IMR-90 (cell line): ENCODE measurements around the gene DUS1L. TPM values are rescaled to one million over a fixed set of nuclear protein-coding genes. Genes with fewer than 3 reads are reported as not detected.

Experiments used
- ATAC-seq: fragments of 200-7000 bp; cut with Tn5 transposase; 2 replicates; pipeline ENCODE4 v1.9.1; 2020; ENCODE audit warnings: low read depth, mild to moderate bottlenecking, moderate library complexity
- BruUV-seq: library from RNA; stranded (reverse); fragments of 400-500 nt; replicated peaks from 2 replicates; lab custom pipeline; 2021; lab: Mats Ljungman, UMichigan
- CTCF ChIA-PET: fragments of 300-600 bp; formaldehyde crosslinking; extraction: SDS; loops from one replicate; lab custom pipeline; 2021; ENCODE audit warnings: antibody characterized with exemption; lab: Yijun Ruan, JAX
- POLR2A ChIA-PET: fragments of 300-600 bp; sonication (Branson Sonifier 250); formaldehyde crosslinking; loops from one replicate; lab custom pipeline; 2022; ENCODE audit warnings: antibody characterized with exemption; ENCODE audit not compliant: unreplicated experiment; lab: Charles Lee
- DNase-seq: peaks from one replicate; pipeline ENCODE4 v3.0.0; 2013
- H2AFZ ChIP-seq: replicated peaks from 2 replicates; pipeline ENCODE3; 2013; ENCODE audit warnings: low read length, mild to moderate bottlenecking; ENCODE audit not compliant: poor library complexity
- H2AK5ac ChIP-seq: 2 replicates; pipeline ENCODE4 v1.6.1; 2013; ENCODE audit warnings: low read depth, low read length, inconsistent platforms
- H2AK9ac ChIP-seq: replicated peaks from 2 replicates; pipeline ENCODE3; 2013; ENCODE audit warnings: mild to moderate bottlenecking, low read depth, low read length, moderate library complexity; ENCODE audit not compliant: poor library complexity
- H2BK120ac ChIP-seq: 2 replicates; pipeline ENCODE4 v1.6.1; 2013; ENCODE audit warnings: low read depth, low read length, inconsistent platforms
- H2BK15ac ChIP-seq: 3 replicates; pipeline ENCODE4 v1.6.1; 2013; ENCODE audit warnings: low read depth, low read length, inconsistent platforms
- H2BK20ac ChIP-seq: 2 replicates; pipeline ENCODE4 v1.6.1; 2013; ENCODE audit warnings: low read depth, mild to moderate bottlenecking, inconsistent platforms, low read length, moderate library complexity
- H2BK5ac ChIP-seq: 2 replicates; pipeline ENCODE4 v1.6.1; 2013; ENCODE audit warnings: mild to moderate bottlenecking, low read depth, low read length, inconsistent platforms; ENCODE audit not compliant: poor library complexity, severe bottlenecking
- H3K14ac ChIP-seq: replicated peaks from 2 replicates; pipeline ENCODE4 v1.6.1; 2013; ENCODE audit warnings: low read depth, low read length, inconsistent platforms
- H3K18ac ChIP-seq: 2 replicates; pipeline ENCODE4 v1.6.1; 2013; ENCODE audit warnings: low read depth, low read length, control low read depth
- H3K23ac ChIP-seq: 2 replicates; pipeline ENCODE4 v1.6.1; 2013; ENCODE audit warnings: low read depth, low read length, inconsistent platforms
- H3K27ac ChIP-seq: 2 replicates; pipeline ENCODE4 v1.5.1; 2013; ENCODE audit warnings: mild to moderate bottlenecking, control low read depth, low read length; ENCODE audit not compliant: insufficient read depth
- H3K27me3 ChIP-seq: 2 replicates; pipeline ENCODE4 v1.6.1; 2013; ENCODE audit warnings: low read length; ENCODE audit not compliant: control insufficient read depth, insufficient read depth
- H3K36me3 ChIP-seq: 2 replicates; pipeline ENCODE4 v1.6.1; 2013; ENCODE audit warnings: low read length, mixed read lengths; ENCODE audit not compliant: control insufficient read depth, insufficient read depth
- H3K4ac ChIP-seq: 2 replicates; pipeline ENCODE4 v1.6.1; 2013; ENCODE audit warnings: low read depth, low read length, inconsistent platforms
- H3K4me1 ChIP-seq: 2 replicates; pipeline ENCODE4 v1.6.1; 2013; ENCODE audit warnings: low read length, mixed read lengths; ENCODE audit not compliant: control insufficient read depth, insufficient read depth
- H3K4me2 ChIP-seq: 2 replicates; pipeline ENCODE4 v1.6.1; 2013; ENCODE audit warnings: low read depth, mild to moderate bottlenecking, control low read depth, low read length, moderate library complexity
- H3K4me3 ChIP-seq: 2 replicates; pipeline ENCODE4 v1.5.1; 2013; ENCODE audit warnings: low read depth, mild to moderate bottlenecking, control low read depth, low read length, moderate library complexity; ENCODE audit not compliant: insufficient read depth
- H3K56ac ChIP-seq: 2 replicates; pipeline ENCODE4 v1.6.1; 2013; ENCODE audit warnings: low read length, inconsistent platforms; ENCODE audit not compliant: insufficient read depth; ENCODE audit errors: extremely low read depth
- H3K79me1 ChIP-seq, 2 experiments: 2 replicates each; pipeline ENCODE4 v1.6.1; 2013; ENCODE audit warnings: low read length in 2 of 2, inconsistent platforms in 1 of 2, low read depth in 1 of 2
- H3K9ac ChIP-seq: 2 replicates; pipeline ENCODE4 v1.6.1; 2013; ENCODE audit warnings: low read depth, low read length, control low read depth
- H3K9me1 ChIP-seq: 2 replicates; pipeline ENCODE4 v1.6.1; 2013; ENCODE audit warnings: low read length, inconsistent platforms; ENCODE audit not compliant: insufficient read depth
- H3K9me3 ChIP-seq: 2 replicates; pipeline ENCODE4 v1.6.1; 2013; ENCODE audit warnings: low read length; ENCODE audit not compliant: control insufficient read depth, insufficient read depth
- H4K20me1 ChIP-seq: 2 replicates; pipeline ENCODE4 v1.6.1; 2013; ENCODE audit warnings: low read length, inconsistent platforms; ENCODE audit not compliant: insufficient read depth
- H4K5ac ChIP-seq: 2 replicates; pipeline ENCODE4 v1.6.1; 2013; ENCODE audit warnings: mild to moderate bottlenecking, low read depth, low read length, control low read depth
- H4K8ac ChIP-seq, 2 experiments: 2 replicates each; pipeline ENCODE4 v1.6.1; 2013; ENCODE audit warnings: low read depth in 2 of 2, low read length in 2 of 2, control low read depth in 1 of 2, inconsistent platforms in 1 of 2
- H4K91ac ChIP-seq: 2 replicates; pipeline ENCODE4 v1.6.1; 2013; ENCODE audit warnings: low read depth, low read length, inconsistent platforms; ENCODE audit not compliant: insufficient read depth
- CEBPB ChIP-seq: IDR thresholded peaks from 2 replicates; pipeline ENCODE4 v1.6.1; 2012; ENCODE audit warnings: low read depth, low read length, improper control_type of control experiment
- RAD21 ChIP-seq: IDR thresholded peaks from 2 replicates; pipeline ENCODE4 v1.6.1; 2012; ENCODE audit warnings: low read length, improper control_type of control experiment
- SMC3 ChIP-seq: fragments of 150-350 bp; IDR thresholded peaks from 2 replicates; pipeline ENCODE4 v1.6.1; 2016; ENCODE audit warnings: low read depth, mild to moderate bottlenecking, antibody characterized with exemption, low read length, moderate library complexity
- WGBS, 2 experiments: methylation state at CpG; one replicate each; pipeline versions ENCODE4 v1.1.5 to v1.1.7; 2013; ENCODE audit warnings: missing lambda C conversion rate in 2 of 2; ENCODE audit not compliant: insufficient read length in 1 of 2; ENCODE audit errors: extremely low coverage in 2 of 2; 5-methylcytosine and 5-hydroxymethylcytosine counted together
- dilution Hi-C: fragments of 300-500 bp; cut with HindIII; formaldehyde crosslinking; loops from one replicate; pipeline ENCODE4 v1.14.3; 2018; ENCODE audit warnings: low sequenced_read_pairs; ENCODE audit not compliant: unreplicated experiment
- in situ Hi-C: fragments of 300-500 bp; cut with MboI; formaldehyde crosslinking; loops from 3 replicates; pipeline ENCODE4 v1.14.3; 2019; ENCODE audit warnings: low sequenced_read_pairs, inconsistent platforms, mixed read lengths
- intact Hi-C: fragments of 100-400 bp; cut with micrococcal nuclease; formaldehyde crosslinking; loops from 2 replicates; pipeline ENCODE4 v1.10.0; 2022
- polyA plus RNA-seq, 3 experiments: library from polyadenylated mRNA; depleted of rRNA; stranded (reverse); fragments of >200 nt; gene quantifications; 2 replicates each; pipeline ENCODE4 v1.2.3, GENCODE V29; 2012; ENCODE audit warnings: low replicate concordance in 1 of 3
- total RNA-seq: library from RNA; depleted of rRNA; stranded (reverse); fragments of >200 nt; gene quantifications from 2 replicates; pipeline ENCODE4 v1.2.3, GENCODE V29; 2012
- TF ChIP-seq, protein P1 (sequence below): conservative IDR thresholded peaks from 2 replicates; pipeline ENCODE4 v1.5.1; 2012; ENCODE audit warnings: mild to moderate bottlenecking, low read depth, low read length, improper control_type of control experiment

DUS1L gene
- total and polyA plus RNA-seq, 2 of the 4 experiments (the other 2 are of a cell fraction) = 29.0 to 76.9 TPM

DNA sequence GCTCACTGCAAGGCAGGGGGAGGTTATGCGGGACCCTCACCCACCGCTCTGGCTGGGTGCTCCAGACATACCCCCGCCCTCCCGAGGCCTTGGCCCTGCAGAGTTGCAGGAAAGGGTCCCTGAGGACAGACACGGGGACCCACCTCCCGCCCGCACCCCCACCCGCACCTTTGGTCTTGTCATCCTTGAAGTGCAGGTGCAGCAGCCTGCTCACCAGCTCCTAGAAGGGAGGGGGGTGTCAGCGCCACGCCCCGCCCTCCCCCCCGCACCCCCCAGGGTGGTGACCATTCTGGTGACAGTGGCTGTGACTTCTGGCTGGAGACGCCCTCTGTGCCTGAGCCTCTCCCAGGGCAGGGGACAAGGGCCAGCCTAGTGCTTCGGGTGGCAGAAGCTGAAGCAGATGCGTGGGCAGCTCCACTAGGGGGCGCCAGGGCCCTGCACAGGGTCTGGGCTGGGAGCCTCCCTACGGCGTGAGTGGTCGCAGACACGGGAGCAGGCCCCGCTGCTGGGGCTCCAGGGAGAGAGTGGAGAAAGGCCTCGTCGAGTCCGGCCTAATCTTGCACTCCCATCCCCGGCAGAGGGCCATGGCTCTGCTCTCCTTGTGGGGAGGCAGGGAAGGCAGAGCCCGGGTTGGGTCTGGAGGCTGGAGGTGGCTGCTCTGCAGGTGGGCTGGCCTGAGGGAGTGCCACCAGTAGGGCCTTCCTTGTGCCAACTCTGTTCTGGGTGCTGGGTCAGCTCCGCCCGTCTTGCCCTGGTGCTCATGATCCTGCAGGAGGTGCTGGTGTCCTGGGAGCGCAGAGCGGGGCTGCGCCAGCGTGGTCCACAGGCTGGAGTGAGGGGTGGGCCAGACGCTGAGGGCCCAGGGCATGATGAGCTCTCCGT, 45.7 kb downstream of the DUS1L start:
- peaks cover 12 to 46% of the 10 kb centered on the region in 2 experiments for H3K79me1 ChIP-seq
- no peak overlapping the region for H3K27ac ChIP-seq
- no peak overlapping the region for H4K91ac ChIP-seq
- no peak overlapping the region for H2BK5ac ChIP-seq
- peaks cover 24% of the 10 kb centered on the region for H4K20me1 ChIP-seq
- H3K4me1 ChIP-seq = peaks cover 13% of the 10 kb centered on the region
- H3K18ac ChIP-seq = no peak overlapping the region
- ATAC-seq (no peak), DNase-seq (peak; percentile 21)
- peak overlapping the region; percentile 33; the same call in 1 of the 2 replicates for H2AK5ac ChIP-seq
- dilution Hi-C loops = no loop called here
- no peak overlapping the region for H2AFZ ChIP-seq
- peak overlapping the region; percentile 67 for H2AK9ac ChIP-seq
- TF ChIP-seq RAD21 = peak; percentile 49
- no peak for TF ChIP-seq CEBPB
- TF ChIP-seq, protein P1, sequence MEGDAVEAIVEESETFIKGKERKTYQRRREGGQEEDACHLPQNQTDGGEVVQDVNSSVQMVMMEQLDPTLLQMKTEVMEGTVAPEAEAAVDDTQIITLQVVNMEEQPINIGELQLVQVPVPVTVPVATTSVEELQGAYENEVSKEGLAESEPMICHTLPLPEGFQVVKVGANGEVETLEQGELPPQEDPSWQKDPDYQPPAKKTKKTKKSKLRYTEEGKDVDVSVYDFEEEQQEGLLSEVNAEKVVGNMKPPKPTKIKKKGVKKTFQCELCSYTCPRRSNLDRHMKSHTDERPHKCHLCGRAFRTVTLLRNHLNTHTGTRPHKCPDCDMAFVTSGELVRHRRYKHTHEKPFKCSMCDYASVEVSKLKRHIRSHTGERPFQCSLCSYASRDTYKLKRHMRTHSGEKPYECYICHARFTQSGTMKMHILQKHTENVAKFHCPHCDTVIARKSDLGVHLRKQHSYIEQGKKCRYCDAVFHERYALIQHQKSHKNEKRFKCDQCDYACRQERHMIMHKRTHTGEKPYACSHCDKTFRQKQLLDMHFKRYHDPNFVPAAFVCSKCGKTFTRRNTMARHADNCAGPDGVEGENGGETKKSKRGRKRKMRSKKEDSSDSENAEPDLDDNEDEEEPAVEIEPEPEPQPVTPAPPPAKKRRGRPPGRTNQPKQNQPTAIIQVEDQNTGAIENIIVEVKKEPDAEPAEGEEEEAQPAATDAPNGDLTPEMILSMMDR = peak; percentile 64
- peak; percentile 41 for TF ChIP-seq SMC3
- POLR2A ChIA-PET = no interaction called here
- H3K9ac ChIP-seq = no peak overlapping the region
- H2BK15ac ChIP-seq = no peak overlapping the region
- no peak overlapping the region for H2BK20ac ChIP-seq
- peaks cover 6% of the 10 kb centered on the region; the same call in 1 of the 2 replicates for H3K36me3 ChIP-seq
- no peak overlapping the region for H3K23ac ChIP-seq
- no peak overlapping the region for H3K4ac ChIP-seq
- no peaks in the 10 kb centered on the region for H3K9me3 ChIP-seq
- H2BK120ac ChIP-seq = no peak overlapping the region
- 73% methylated on average over 20 of the region's 34 CpGs; no CpG with 5 or more reads in 1 of the 2 experiments for WGBS, 2 experiments
- H3K4me2 ChIP-seq = no peak overlapping the region
- BruUV-seq = no TSS peak
- in situ Hi-C loops = loop anchor here (5.0 kb wide), 1 partner anchor 53 kb away; no protein-coding TSS in a partner anchor
- no peak overlapping the region for H3K14ac ChIP-seq
- H4K5ac ChIP-seq = no peak overlapping the region
- no peaks in the 10 kb centered on the region for H3K27me3 ChIP-seq
- intact Hi-C loops = no loop called here
- H4K8ac ChIP-seq = no peak overlapping the region
- CTCF ChIA-PET = interaction anchor here (0.5 to 3.6 kb wide), 8 partner anchors 15 to 211 kb away, joined by 3 to 17 read pairs (median 3); partner anchors contain the start of genes DCXR and NOTUM
- no peaks in the 10 kb centered on the region for H3K9me1 ChIP-seq
- H3K56ac ChIP-seq = no peak overlapping the region
- H3K4me3 ChIP-seq = no peak overlapping the region
